GM13977 (cell line): Measurements from ENCODE around the gene SLC25A44.

Experiments used
- DNase-seq: peaks from one replicate; pipeline ENCODE4 v3.0.0; 2012; ENCODE audit warnings: low spot score
- in situ Hi-C: fragments of 300-500 bp; cut with MboI; formaldehyde crosslinking; loops from one replicate; pipeline ENCODE4 v1.12.0; 2022; ENCODE audit warnings: low sequenced_read_pairs, low pct_unique_long_range_greater_than_20kb, mixed read lengths, inconsistent platforms; ENCODE audit not compliant: unreplicated experiment
- TF ChIP-seq, protein P1 (sequence below): IDR thresholded peaks from 2 replicates; pipeline ENCODE4 v1.5.1; 2012; ENCODE audit warnings: mild to moderate bottlenecking, control low read depth; ENCODE audit not compliant: insufficient read depth; ENCODE audit errors: extremely low read depth, missing control alignments

The SLC25A44 gene

DNA sequence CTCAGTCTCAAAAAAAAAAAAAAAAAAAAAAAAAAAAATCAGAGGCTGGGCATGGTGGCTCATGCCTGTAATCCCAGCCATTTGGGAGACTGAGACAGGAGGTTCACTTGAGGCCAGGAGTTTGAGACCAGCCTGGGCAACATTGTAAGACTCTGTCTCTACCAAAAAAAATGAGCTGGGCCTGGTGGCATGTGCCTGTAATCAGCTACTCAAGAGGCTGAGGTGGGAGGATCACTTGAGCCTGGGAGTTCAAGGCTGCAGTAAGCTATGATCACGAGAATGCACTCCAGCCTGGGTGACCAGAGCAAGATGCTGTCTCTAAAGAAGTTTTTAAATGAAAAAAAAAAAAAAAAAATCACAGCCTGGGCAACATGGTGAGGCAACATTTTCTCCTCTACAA is 30.2 kb upstream of the SLC25A44 start:
- in situ Hi-C loops, result no loop called here
- TF ChIP-seq, protein P1, sequence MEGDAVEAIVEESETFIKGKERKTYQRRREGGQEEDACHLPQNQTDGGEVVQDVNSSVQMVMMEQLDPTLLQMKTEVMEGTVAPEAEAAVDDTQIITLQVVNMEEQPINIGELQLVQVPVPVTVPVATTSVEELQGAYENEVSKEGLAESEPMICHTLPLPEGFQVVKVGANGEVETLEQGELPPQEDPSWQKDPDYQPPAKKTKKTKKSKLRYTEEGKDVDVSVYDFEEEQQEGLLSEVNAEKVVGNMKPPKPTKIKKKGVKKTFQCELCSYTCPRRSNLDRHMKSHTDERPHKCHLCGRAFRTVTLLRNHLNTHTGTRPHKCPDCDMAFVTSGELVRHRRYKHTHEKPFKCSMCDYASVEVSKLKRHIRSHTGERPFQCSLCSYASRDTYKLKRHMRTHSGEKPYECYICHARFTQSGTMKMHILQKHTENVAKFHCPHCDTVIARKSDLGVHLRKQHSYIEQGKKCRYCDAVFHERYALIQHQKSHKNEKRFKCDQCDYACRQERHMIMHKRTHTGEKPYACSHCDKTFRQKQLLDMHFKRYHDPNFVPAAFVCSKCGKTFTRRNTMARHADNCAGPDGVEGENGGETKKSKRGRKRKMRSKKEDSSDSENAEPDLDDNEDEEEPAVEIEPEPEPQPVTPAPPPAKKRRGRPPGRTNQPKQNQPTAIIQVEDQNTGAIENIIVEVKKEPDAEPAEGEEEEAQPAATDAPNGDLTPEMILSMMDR, result no peak
- no peak for DNase-seq

DNA sequence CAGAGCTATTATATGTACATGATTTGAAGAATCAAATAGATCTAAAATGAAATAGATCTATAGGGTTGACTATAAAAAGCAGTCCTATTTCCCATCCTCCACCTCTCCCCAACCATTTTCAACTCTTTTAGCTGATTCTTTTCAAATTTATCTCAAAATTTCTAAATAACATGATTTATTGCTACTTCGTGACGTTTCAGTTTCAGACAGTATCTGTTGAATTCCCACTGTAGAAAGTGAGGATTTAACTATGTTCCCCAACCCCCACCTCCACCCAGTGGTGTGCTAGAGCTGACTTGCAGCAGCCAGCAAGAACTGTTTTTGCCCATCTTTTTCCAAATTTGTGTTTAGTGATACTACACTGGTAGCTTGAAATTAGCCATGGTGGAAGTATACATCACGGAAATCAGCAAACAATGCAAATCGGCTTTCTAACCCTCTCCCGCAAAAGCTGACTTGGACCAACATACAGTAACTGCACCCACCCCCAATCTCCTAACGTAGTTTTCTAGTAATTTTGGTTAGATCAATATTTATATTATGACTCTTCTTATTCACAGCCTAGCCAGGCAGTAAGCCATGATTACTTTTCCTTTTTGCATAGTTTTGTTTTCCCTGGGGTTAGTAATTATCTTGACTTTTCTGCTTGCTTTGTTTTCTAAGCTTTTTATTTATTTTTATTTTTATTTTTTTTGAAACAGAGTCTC is 29.6 kb upstream of the SLC25A44 start:
- DNase-seq, result no peak
- TF ChIP-seq, protein P1, result no peak
- in situ Hi-C loops, result no loop called here

DNA sequence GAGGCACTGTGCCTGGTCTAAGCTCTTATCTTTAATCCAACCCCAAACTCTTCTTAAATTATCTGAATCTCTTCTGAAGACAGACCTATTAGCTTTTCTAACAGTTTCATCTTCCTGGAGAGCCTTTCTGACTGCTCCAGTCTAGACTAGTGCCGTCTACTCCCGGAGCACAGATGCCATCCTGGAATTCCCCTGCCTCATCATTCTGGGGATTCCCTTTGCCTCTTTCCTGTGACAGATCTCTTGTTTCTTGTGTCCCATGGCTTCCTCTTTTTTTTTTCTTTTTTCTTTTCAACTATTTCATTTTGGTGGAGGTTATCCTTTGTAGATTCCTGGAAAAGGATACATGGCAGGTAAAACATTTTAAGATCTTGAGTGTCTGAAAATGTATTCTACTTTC is 28.8 kb upstream of the SLC25A44 start:
- DNase-seq, result no peak
- in situ Hi-C loops, result no loop called here
- TF ChIP-seq, protein P1, result no peak

DNA sequence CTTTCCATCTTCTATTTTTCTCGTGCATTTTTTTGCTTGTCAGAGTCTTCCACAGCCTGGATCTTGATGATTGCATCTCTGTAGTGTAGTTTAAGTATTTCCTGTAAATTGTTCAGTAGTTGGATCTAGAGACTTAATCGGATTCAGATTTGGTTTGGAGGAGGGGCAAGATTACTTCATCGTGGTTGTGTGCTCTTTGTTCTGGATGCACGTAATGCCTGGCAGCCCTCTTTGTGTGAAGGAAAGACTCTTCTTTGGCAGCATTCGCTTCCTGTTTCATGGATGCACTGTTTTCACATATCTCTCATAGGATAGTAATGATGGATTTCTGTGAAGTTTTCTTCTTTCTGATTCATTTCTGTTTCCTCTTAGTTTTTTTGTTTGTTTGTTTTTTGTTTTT is 26.4 kb upstream of the SLC25A44 start:
- no peak for DNase-seq
- TF ChIP-seq, protein P1, result no peak
- in situ Hi-C loops, result no loop called here

DNA sequence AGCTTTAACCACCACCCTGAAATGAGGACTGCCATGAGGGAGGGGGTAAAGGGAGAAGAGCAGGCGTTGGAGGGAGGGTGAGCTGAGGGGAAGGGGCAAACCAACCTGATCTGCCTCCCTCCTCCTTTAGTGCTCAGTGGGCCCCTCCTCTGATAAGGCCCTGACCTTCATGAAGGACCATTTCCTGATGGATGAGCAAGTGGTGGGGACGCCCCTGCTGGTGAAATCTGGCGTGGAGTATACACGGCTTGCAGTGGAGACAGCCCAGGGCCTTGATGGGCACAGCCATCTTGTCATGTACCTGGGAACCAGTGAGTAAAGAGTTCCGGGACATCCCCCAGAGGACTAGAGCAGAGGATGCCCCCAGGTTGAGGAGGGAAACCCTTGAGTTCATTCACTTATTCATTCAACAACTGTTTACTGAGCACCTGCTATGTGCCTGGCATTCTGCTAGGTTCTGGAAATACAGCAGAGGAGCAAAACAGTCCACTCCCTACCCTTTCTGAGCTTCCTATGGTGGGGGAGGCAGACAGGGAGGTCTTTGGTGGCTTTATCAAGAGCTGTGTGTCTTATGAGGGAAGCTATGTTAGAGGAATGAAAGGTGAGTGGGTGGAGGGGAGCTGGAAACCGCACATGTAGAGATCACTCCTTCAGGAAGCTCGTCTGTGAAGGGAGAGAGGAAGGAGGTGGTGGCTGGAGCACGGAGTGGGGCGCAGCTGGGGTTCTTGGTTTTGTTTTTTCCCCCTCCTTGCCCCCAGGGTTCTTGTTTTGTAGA is 21.0 kb upstream of the SLC25A44 start:
- TF ChIP-seq, protein P1, result no peak
- DNase-seq, result peak; percentile 5
- in situ Hi-C loops, result no loop called here

DNA sequence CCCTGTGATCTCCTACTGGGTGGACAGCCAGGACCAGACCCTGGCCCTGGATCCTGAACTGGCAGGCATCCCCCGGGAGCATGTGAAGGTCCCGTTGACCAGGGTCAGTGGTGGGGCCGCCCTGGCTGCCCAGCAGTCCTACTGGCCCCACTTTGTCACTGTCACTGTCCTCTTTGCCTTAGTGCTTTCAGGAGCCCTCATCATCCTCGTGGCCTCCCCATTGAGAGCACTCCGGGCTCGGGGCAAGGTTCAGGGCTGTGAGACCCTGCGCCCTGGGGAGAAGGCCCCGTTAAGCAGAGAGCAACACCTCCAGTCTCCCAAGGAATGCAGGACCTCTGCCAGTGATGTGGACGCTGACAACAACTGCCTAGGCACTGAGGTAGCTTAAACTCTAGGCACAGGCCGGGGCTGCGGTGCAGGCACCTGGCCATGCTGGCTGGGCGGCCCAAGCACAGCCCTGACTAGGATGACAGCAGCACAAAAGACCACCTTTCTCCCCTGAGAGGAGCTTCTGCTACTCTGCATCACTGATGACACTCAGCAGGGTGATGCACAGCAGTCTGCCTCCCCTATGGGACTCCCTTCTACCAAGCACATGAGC is 17.2 kb upstream of the SLC25A44 start:
- TF ChIP-seq, protein P1, result no peak
- in situ Hi-C loops, result no loop called here
- peak; percentile 7 for DNase-seq
